GM12878 (cell line): ENCODE data around the gene TSPO2. TPM values are rescaled to one million over a fixed set of nuclear protein-coding genes. Genes with fewer than 3 reads are reported as not detected.

Experiments used
- ATAC-seq: fragments of 200-7000 bp; cut with Tn5 transposase; 3 replicates; pipeline ENCODE4 v1.9.1; 2020; ENCODE audit warnings: mild to moderate bottlenecking, moderate library complexity
- BruUV-seq: library from RNA; stranded (reverse); fragments of 400-500 nt; replicated peaks from 2 replicates; lab custom pipeline; 2021; lab: Mats Ljungman, UMichigan
- CTCF ChIA-PET: fragments of 300-600 bp; sonication (Branson Sonifier 250); formaldehyde crosslinking; extraction: SDS; loops from one replicate; lab custom pipeline; 2021; ENCODE audit warnings: inconsistent platforms; lab: Yijun Ruan, JAX
- POLR2A ChIA-PET: fragments of 350-600 bp; formaldehyde crosslinking; extraction: SDS; loops from one replicate; lab custom pipeline; 2021; ENCODE audit warnings: inconsistent platforms; lab: Charles Lee
- RAD21 ChIA-PET: fragments of 300-600 bp; sonication (Branson Sonifier 250); formaldehyde crosslinking; loops from one replicate; lab custom pipeline; 2023; ENCODE audit warnings: antibody characterized with exemption; ENCODE audit not compliant: unreplicated experiment; lab: Charles Lee
- SMC1A ChIA-PET: fragments of 300-600 bp; sonication (Branson Sonifier 250); formaldehyde crosslinking; loops from one replicate; lab custom pipeline; 2023; ENCODE audit not compliant: unreplicated experiment, uncharacterized antibody; lab: Charles Lee
- DNase-seq: peaks from one replicate; pipeline ENCODE4 v3.0.0-alpha.2; 2011; ENCODE audit warnings: low read depth, low spot score
- FAIRE-seq: peaks from 3 replicates; lab custom pipeline; 2011; peaks lifted over from hg19 to GRCh38; lab: Jason Lieb, UNC
- H2AFZ ChIP-seq: 2 replicates; pipeline ENCODE4 v1.6.0; 2011; ENCODE audit warnings: low read depth, low read length, control low read depth; ENCODE audit not compliant: control insufficient read depth
- H3K27ac ChIP-seq: 2 replicates; pipeline ENCODE4 v1.5.1; 2011; ENCODE audit warnings: control low read depth; ENCODE audit not compliant: control insufficient read depth, insufficient read depth
- H3K27me3 ChIP-seq, 2 experiments: replicated peaks in 1 of 2; 2 replicates each; pipeline versions ENCODE4 v1.6.0 to v1.6.1; 2011; ENCODE audit warnings: low read length in 1 of 2; ENCODE audit not compliant: control insufficient read depth in 2 of 2, insufficient read depth in 2 of 2
- H3K36me3 ChIP-seq, 2 experiments: 2 replicates each; pipeline ENCODE4 v1.5.1; 2011; ENCODE audit warnings: low read length in 1 of 2; ENCODE audit not compliant: control insufficient read depth in 2 of 2, insufficient read depth in 2 of 2
- H3K4me1 ChIP-seq: 2 replicates; pipeline ENCODE4 v1.6.1; 2011; ENCODE audit warnings: mild to moderate bottlenecking, low read length, moderate library complexity, mixed read lengths; ENCODE audit not compliant: control insufficient read depth, insufficient read depth
- H3K4me2 ChIP-seq: 2 replicates; pipeline ENCODE4 v1.6.0; 2011; ENCODE audit warnings: control low read depth; ENCODE audit not compliant: control insufficient read depth, insufficient read depth
- H3K4me3 ChIP-seq: fragments of 200-600 bp; sonication (generic); 2 replicates; pipeline ENCODE4 v1.5.1; 2016
- H3K79me2 ChIP-seq: 2 replicates; pipeline ENCODE4 v1.6.0; 2011; ENCODE audit warnings: low read length; ENCODE audit not compliant: control insufficient read depth, insufficient read depth
- H3K9ac ChIP-seq: 2 replicates; pipeline ENCODE4 v1.8.0; 2011; ENCODE audit warnings: low read length, control low read depth, mixed read lengths; ENCODE audit not compliant: control insufficient read depth, insufficient read depth
- H3K9me3 ChIP-seq: replicated peaks from 3 replicates; pipeline ENCODE4 v1.5.1; 2011; ENCODE audit warnings: mild to moderate bottlenecking, low read length; ENCODE audit not compliant: control insufficient read depth, insufficient read depth
- H4K20me1 ChIP-seq: 2 replicates; pipeline ENCODE4 v1.6.0; 2011; ENCODE audit not compliant: control insufficient read depth, insufficient read depth
- MXI1 ChIP-seq: fragments of 150-350 bp; IDR thresholded peaks from 2 replicates; pipeline ENCODE4 v1.6.1; 2011; ENCODE audit warnings: low read depth, mild to moderate bottlenecking, inconsistent platforms, low read length, improper control_type of control experiment
- MYB ChIP-seq: fragments of 150-350 bp; IDR thresholded peaks from 2 replicates; pipeline ENCODE4 v1.6.1; 2014; ENCODE audit warnings: mild to moderate bottlenecking, low read depth, low read length, borderline replicate concordance
- NFXL1 ChIP-seq: fragments of 450-650 bp; IDR thresholded peaks from 2 replicates; pipeline ENCODE4 v1.6.1; 2017; ENCODE audit warnings: antibody characterized with exemption, mild to moderate bottlenecking, borderline replicate concordance
- NRF1 ChIP-seq: conservative IDR thresholded peaks from 2 replicates; pipeline ENCODE4 v1.6.1; 2011; ENCODE audit warnings: mild to moderate bottlenecking, low read depth, low read length, improper control_type of control experiment
- POLR2AphosphoS2 ChIP-seq: IDR thresholded peaks from 2 replicates; pipeline ENCODE4 v1.6.1; 2011; ENCODE audit warnings: low read depth, mild to moderate bottlenecking, low read length, improper control_type of control experiment, moderate library complexity
- RAD51 ChIP-seq: fragments of 450-650 bp; IDR thresholded peaks from 2 replicates; pipeline ENCODE4 v1.6.1; 2016; ENCODE audit warnings: moderate library complexity, mild to moderate bottlenecking, inconsistent platforms
- RELA ChIP-seq: fragments of 450-650 bp; IDR thresholded peaks from 2 replicates; pipeline ENCODE4 v1.8.0; 2014; ENCODE audit warnings: borderline replicate concordance; ENCODE audit not compliant: partially characterized antibody
- TAF1 ChIP-seq: IDR thresholded peaks from 2 replicates; pipeline ENCODE4 v1.6.1; 2011; ENCODE audit warnings: mild to moderate bottlenecking, low read depth, low read length, borderline replicate concordance
- TCF3 ChIP-seq: IDR thresholded peaks from 2 replicates; pipeline ENCODE4 v1.6.1; 2012; ENCODE audit warnings: low read depth, mild to moderate bottlenecking, low read length, borderline replicate concordance; ENCODE audit not compliant: insufficient read depth
- TCF7 ChIP-seq: IDR thresholded peaks from 2 replicates; pipeline ENCODE4 v1.6.1; 2014; ENCODE audit warnings: antibody characterized with exemption, borderline replicate concordance
- whole genome bisulfite sequencing: methylation state at CpG from one replicate; pipeline ENCODE4 v1.1.6; 2016; ENCODE audit warnings: low lambda C conversion rate; ENCODE audit not compliant: insufficient replicate concordance, insufficient coverage; ENCODE audit errors: missing lambda C conversion rate; 5-methylcytosine and 5-hydroxymethylcytosine counted together
- in situ Hi-C: fragments of 300-500 bp; cut with MboI; formaldehyde crosslinking; loops from 9 replicates; pipeline ENCODE4 v1.14.3; 2018; ENCODE audit warnings: mixed read lengths
- intact Hi-C: fragments of 100-400 bp; cut with micrococcal nuclease; formaldehyde crosslinking; loops from one replicate; pipeline ENCODE4 v1.14.2; 2022; ENCODE audit not compliant: unreplicated experiment
- polyA plus RNA-seq, 11 experiments: library from polyadenylated mRNA; depleted of rRNA in 4 of 11; unstranded in 6 of 11; stranded (reverse) in 5 of 11; fragments of >200 nt; fragmentation: Nextera tagmentation in 4 of 11; fragmentation: Illumina TruSeq in 1 of 11; extraction: Ambion mirVana in 4 of 11; extraction: Trizol in 1 of 11; gene quantifications; 1 replicate in 1 of 11; 2 replicates in 10 of 11; pipeline versions ENCODE4 v1.2.1 to v1.2.3, GENCODE V29; 2011 to 2016; ENCODE audit warnings: inconsistent platforms in 2 of 11, missing spikeins in 2 of 11, low read depth in 1 of 11
- total RNA-seq, 4 experiments: library from RNA; depleted of rRNA in 3 of 4; stranded (reverse); fragments of >200 nt in 3 of 4; fragmentation: Illumina TruSeq in 1 of 4; extraction: Trizol in 1 of 4; gene quantifications; 2 replicates each; pipeline versions ENCODE4 v1.2.1 to v1.2.3, GENCODE V29; 2013 to 2021
- TF ChIP-seq, protein P1 (sequence below): fragments of 450-650 bp; IDR thresholded peaks from 2 replicates; pipeline ENCODE4 v1.6.1; 2017; ENCODE audit warnings: low read depth, mild to moderate bottlenecking, moderate library complexity
- TF ChIP-seq, protein P2 (sequence below): fragments of 450-650 bp; IDR thresholded peaks from 2 replicates; pipeline ENCODE4 v1.6.1; 2017; ENCODE audit warnings: mild to moderate bottlenecking, moderate library complexity
- TF ChIP-seq, protein P3 (sequence below): fragments of 450-650 bp; IDR thresholded peaks from 2 replicates; pipeline ENCODE4 v1.6.1; 2014; ENCODE audit warnings: mild to moderate bottlenecking

TSPO2 gene
- total and polyA plus RNA-seq, 10 of the 15 experiments (the other 5 are each of a cell fraction or from before 2014, with no cell fraction given) = not detected

DNA sequence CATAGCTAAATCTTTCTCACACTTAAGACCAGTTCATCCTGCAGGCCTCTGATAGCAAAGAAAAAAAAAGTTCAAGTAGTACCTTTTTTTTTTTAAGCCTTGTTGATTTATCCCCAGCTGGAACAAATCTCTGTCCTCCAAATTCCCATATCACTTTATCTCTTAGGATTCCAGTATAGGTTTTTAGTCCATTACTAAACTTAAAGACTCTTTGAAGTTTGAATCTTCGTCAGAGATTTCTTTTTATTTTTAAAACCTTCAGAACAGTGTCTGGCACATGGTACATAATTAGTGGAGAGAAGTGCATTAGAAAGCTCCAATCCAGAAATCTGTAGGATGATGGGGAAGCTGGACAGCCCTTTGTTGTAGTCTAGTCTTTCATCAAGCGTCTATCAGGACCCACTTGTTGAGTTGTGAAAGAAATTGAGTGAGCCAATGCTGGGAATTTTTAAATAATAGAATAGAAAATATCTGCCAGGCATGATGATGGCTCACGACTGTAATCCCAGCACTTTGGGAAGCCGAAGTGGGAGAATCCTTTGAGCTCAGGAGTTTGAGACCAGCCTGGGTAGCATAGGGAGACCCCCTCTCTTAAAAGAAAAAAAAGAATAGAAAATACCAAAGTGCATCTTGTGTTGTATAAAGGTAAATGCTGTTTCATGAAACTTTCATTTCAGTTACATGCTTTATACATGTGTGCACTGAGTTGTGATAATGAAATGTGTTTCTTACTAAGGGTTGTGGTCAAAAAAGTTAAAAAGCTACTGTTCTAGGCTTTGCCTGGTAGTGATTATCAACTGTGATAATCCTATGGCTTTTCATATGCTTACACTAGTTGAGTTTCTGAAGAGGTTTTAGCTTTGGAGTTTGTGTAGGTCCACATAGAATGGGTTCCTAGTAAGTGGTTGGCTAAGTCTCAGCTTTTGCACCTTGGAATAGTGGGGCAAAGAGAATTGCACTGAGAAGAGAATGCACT is 33.7 kb downstream of the TSPO2 start:
- SMC1A ChIA-PET = interaction anchor here (0.7 to 2.9 kb wide), 14 partner anchors 8 to 258 kb away, joined by 3 to 15 read pairs (median 4); no protein-coding TSS in a partner anchor
- TF ChIP-seq, protein P1, sequence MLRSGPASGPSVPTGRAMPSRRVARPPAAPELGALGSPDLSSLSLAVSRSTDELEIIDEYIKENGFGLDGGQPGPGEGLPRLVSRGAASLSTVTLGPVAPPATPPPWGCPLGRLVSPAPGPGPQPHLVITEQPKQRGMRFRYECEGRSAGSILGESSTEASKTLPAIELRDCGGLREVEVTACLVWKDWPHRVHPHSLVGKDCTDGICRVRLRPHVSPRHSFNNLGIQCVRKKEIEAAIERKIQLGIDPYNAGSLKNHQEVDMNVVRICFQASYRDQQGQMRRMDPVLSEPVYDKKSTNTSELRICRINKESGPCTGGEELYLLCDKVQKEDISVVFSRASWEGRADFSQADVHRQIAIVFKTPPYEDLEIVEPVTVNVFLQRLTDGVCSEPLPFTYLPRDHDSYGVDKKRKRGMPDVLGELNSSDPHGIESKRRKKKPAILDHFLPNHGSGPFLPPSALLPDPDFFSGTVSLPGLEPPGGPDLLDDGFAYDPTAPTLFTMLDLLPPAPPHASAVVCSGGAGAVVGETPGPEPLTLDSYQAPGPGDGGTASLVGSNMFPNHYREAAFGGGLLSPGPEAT = no peak
- TF ChIP-seq TCF7 (no peak), RELA (no peak), TCF3 (no peak), TAF1 (no peak), MYB (no peak), POLR2AphosphoS2 (no peak), MXI1 (no peak), NFXL1 (no peak), NRF1 (no peak), RAD51 (no peak)
- TF ChIP-seq, protein P2, sequence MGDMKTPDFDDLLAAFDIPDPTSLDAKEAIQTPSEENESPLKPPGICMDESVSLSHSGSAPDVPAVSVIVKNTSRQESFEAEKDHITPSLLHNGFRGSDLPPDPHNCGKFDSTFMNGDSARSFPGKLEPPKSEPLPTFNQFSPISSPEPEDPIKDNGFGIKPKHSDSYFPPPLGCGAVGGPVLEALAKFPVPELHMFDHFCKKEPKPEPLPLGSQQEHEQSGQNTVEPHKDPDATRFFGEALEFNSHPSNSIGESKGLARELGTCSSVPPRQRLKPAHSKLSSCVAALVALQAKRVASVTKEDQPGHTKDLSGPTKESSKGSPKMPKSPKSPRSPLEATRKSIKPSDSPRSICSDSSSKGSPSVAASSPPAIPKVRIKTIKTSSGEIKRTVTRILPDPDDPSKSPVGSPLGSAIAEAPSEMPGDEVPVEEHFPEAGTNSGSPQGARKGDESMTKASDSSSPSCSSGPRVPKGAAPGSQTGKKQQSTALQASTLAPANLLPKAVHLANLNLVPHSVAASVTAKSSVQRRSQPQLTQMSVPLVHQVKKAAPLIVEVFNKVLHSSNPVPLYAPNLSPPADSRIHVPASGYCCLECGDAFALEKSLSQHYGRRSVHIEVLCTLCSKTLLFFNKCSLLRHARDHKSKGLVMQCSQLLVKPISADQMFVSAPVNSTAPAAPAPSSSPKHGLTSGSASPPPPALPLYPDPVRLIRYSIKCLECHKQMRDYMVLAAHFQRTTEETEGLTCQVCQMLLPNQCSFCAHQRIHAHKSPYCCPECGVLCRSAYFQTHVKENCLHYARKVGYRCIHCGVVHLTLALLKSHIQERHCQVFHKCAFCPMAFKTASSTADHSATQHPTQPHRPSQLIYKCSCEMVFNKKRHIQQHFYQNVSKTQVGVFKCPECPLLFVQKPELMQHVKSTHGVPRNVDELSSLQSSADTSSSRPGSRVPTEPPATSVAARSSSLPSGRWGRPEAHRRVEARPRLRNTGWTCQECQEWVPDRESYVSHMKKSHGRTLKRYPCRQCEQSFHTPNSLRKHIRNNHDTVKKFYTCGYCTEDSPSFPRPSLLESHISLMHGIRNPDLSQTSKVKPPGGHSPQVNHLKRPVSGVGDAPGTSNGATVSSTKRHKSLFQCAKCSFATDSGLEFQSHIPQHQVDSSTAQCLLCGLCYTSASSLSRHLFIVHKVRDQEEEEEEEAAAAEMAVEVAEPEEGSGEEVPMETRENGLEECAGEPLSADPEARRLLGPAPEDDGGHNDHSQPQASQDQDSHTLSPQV = no peak
- TF ChIP-seq, protein P3, sequence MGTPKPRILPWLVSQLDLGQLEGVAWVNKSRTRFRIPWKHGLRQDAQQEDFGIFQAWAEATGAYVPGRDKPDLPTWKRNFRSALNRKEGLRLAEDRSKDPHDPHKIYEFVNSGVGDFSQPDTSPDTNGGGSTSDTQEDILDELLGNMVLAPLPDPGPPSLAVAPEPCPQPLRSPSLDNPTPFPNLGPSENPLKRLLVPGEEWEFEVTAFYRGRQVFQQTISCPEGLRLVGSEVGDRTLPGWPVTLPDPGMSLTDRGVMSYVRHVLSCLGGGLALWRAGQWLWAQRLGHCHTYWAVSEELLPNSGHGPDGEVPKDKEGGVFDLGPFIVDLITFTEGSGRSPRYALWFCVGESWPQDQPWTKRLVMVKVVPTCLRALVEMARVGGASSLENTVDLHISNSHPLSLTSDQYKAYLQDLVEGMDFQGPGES = no peak
- TF ChIP-seq, all 136 proteins: peak for 0
- no peak for ATAC-seq

More for the DNA sequence above, 33.7 kb downstream of the TSPO2 start:
- Histone ChIP-seq H3K4me3 (peak overlapping the region; percentile 88), H3K9ac (peak overlapping the region; percentile 22), H3K4me2 (peak overlapping the region; percentile 59), H3K79me2 (peaks cover 68% of the 10 kb centered on the region), H3K36me3 (peaks cover 4 to 12% of the 10 kb centered on the region in 2 experiments; a peak in 3 of 4 replicates), H3K4me1 (peaks cover 5% of the 10 kb centered on the region; the same call in 1 of the 2 replicates), H3K27me3 (no peaks in the 10 kb centered on the region), H2AFZ (no peak overlapping the region), H3K9me3 (no peaks in the 10 kb centered on the region), H3K27ac (peak overlapping the region; percentile 99), H4K20me1 (no peaks in the 10 kb centered on the region)
- WGBS = 100% methylated on average over 4 of the region's 4 CpGs
- no TSS peak for BruUV-seq
- no peak for DNase-seq
- in situ Hi-C loops = no loop called here
- CTCF ChIA-PET = interaction anchor here (0.7 to 2.9 kb wide), 15 partner anchors 7 to 262 kb away, joined by 3 to 14 read pairs (median 4); partner anchors contain the start of gene TREML2
- RAD21 ChIA-PET = interaction anchor here (1.1 to 3.4 kb wide), 6 partner anchors 48 to 258 kb away, joined by 3 to 14 read pairs (median 4); no protein-coding TSS in a partner anchor
- FAIRE-seq = no peak
- POLR2A ChIA-PET = interaction anchor here (0.6 to 1.8 kb wide), 10 partner anchors 10 to 244 kb away, joined by 3 to 6 read pairs (median 4); partner anchors contain the start of gene TREML2
- intact Hi-C loops = loop anchor here (5.0 to 10.0 kb wide), 2 partner anchors 241 to 659 kb away; partner anchors contain the start of gene TFEB
